ENCODE results near the gene PIK3R2.

PIK3R2 gene

DNA sequence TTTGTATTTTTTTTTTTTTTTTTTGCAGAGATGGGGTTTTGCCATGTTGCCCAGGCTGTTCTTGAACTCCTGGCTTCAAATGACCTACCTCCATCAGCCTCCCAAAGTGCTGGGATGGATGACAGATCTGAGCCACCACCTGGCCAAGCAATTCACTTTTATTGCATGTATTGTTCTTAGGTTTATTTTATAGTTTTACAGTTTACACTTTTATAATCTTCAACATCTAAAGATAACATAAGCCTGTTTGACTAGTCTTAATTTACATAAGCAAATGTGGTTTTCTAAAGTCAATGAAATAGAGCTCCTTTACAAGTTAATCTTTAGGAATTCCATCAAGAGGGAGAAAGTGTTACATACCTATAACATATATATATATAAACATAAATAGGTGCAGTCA lies 30.6 kb downstream of the PIK3R2 start:
- no peak overlapping the region for H2AFZ ChIP-seq (ENCODE audit: low read depth, low read length, severe bottlenecking)
- TF ChIP-seq, protein P1, sequence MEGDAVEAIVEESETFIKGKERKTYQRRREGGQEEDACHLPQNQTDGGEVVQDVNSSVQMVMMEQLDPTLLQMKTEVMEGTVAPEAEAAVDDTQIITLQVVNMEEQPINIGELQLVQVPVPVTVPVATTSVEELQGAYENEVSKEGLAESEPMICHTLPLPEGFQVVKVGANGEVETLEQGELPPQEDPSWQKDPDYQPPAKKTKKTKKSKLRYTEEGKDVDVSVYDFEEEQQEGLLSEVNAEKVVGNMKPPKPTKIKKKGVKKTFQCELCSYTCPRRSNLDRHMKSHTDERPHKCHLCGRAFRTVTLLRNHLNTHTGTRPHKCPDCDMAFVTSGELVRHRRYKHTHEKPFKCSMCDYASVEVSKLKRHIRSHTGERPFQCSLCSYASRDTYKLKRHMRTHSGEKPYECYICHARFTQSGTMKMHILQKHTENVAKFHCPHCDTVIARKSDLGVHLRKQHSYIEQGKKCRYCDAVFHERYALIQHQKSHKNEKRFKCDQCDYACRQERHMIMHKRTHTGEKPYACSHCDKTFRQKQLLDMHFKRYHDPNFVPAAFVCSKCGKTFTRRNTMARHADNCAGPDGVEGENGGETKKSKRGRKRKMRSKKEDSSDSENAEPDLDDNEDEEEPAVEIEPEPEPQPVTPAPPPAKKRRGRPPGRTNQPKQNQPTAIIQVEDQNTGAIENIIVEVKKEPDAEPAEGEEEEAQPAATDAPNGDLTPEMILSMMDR (IDR thresholded peaks at IDR 0.05; ENCODE audit: insufficient read depth, low read length, poor library complexity, severe bottlenecking), result no peak
- no peak for TF ChIP-seq EZH2phosphoT487 (conservative IDR thresholded peaks at IDR 0.05; ENCODE audit: low read length)
- H3K4me2 ChIP-seq (ENCODE audit: low read depth, low read length, poor library complexity, severe bottlenecking), result no peak overlapping the region
- no peaks in the 10 kb centered on the region for H3K9me2 ChIP-seq (replicated peaks; ENCODE audit: insufficient read depth, low read length)
- H3K27me3 ChIP-seq (ENCODE audit: low read length), result no peaks in the 10 kb centered on the region
- H3K27ac ChIP-seq (ENCODE audit: low read depth, low read length), result peak overlapping the region; percentile 35; the same call in 1 of the 2 replicates
- H3K9ac ChIP-seq (ENCODE audit: low read length), result no peak overlapping the region
- no peak overlapping the region for H3K4me3 ChIP-seq (ENCODE audit: insufficient read depth, low read length, poor library complexity, severe bottlenecking)
- peaks cover 80% of the 10 kb centered on the region for H3F3A ChIP-seq (ENCODE audit: insufficient read depth)
- no peaks in the 10 kb centered on the region for H3K36me3 ChIP-seq (ENCODE audit: low read length)
- H3K9me3 ChIP-seq (ENCODE audit: insufficient read depth, low read length), result no peaks in the 10 kb centered on the region
- no peaks in the 10 kb centered on the region for H4K20me1 ChIP-seq (ENCODE audit: low read depth, low read length)
- no peaks in the 10 kb centered on the region for H3K79me2 ChIP-seq (ENCODE audit: insufficient read depth, low read length)

DNA sequence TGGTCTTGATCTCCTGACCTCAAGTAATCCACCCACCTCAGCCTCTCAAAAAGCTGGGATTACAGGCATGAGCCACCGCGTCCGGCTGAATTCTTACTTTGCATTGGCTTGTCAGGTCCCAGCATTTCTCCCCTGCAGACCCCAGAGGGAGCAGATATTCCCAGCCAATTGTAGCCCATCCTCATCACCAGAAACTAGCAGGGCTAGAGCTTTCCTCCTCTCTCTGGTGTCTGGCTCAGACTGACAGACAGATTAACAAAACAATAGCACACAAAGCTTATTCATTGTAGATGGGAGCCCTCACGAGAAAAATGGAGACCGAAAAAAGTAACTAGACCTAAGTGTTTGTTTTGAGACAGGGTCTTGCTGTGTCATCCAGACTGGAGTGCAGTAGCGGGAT lies 32.6 kb downstream of the PIK3R2 start:
- TF ChIP-seq EZH2phosphoT487 (conservative IDR thresholded peaks at IDR 0.05; ENCODE audit: low read length), result no peak
- no peak overlapping the region for H3K4me2 ChIP-seq (ENCODE audit: low read depth, low read length, poor library complexity, severe bottlenecking)
- H3K4me3 ChIP-seq (ENCODE audit: insufficient read depth, low read length, poor library complexity, severe bottlenecking), result no peak overlapping the region
- H2AFZ ChIP-seq (ENCODE audit: low read depth, low read length, severe bottlenecking), result no peak overlapping the region
- H3K27ac ChIP-seq (ENCODE audit: low read depth, low read length), result peak overlapping the region; percentile 48
- H3F3A ChIP-seq (ENCODE audit: insufficient read depth), result peaks cover 75% of the 10 kb centered on the region
- no peaks in the 10 kb centered on the region for H4K20me1 ChIP-seq (ENCODE audit: low read depth, low read length)
- no peaks in the 10 kb centered on the region for H3K79me2 ChIP-seq (ENCODE audit: insufficient read depth, low read length)
- H3K36me3 ChIP-seq (ENCODE audit: low read length), result no peaks in the 10 kb centered on the region
- H3K9me2 ChIP-seq (replicated peaks; ENCODE audit: insufficient read depth, low read length), result no peaks in the 10 kb centered on the region
- no peaks in the 10 kb centered on the region for H3K9me3 ChIP-seq (ENCODE audit: insufficient read depth, low read length)
- H3K27me3 ChIP-seq (ENCODE audit: low read length), result no peaks in the 10 kb centered on the region
- no peak overlapping the region for H3K9ac ChIP-seq (ENCODE audit: low read length)

- Histone ChIP-seq H2AFZ (ENCODE audit: low read depth, low read length, severe bottlenecking) (no peak overlapping the region), H3K27me3 (ENCODE audit: low read length) (no peaks in the 10 kb centered on the region), H3K27ac (ENCODE audit: low read depth, low read length) (peak overlapping the region; percentile 41), H3F3A (ENCODE audit: insufficient read depth) (peaks cover 53% of the 10 kb centered on the region), H3K9ac (ENCODE audit: low read length) (no peak overlapping the region), H3K4me2 (ENCODE audit: low read depth, low read length, poor library complexity, severe bottlenecking) (no peak overlapping the region), H3K9me3 (ENCODE audit: insufficient read depth, low read length) (no peaks in the 10 kb centered on the region), H3K4me3 (ENCODE audit: insufficient read depth, low read length, poor library complexity, severe bottlenecking) (no peak overlapping the region), H3K79me2 (ENCODE audit: insufficient read depth, low read length) (peaks cover 10% of the 10 kb centered on the region), H3K9me2 (replicated peaks; ENCODE audit: insufficient read depth, low read length) (no peaks in the 10 kb centered on the region), H4K20me1 (ENCODE audit: low read depth, low read length) (no peaks in the 10 kb centered on the region; the same call in 1 of the 2 replicates), H3K36me3 (ENCODE audit: low read length) (no peaks in the 10 kb centered on the region)
- TF ChIP-seq EZH2phosphoT487 (conservative IDR thresholded peaks at IDR 0.05; ENCODE audit: low read length), result no peak
- TF ChIP-seq, protein P1 (IDR thresholded peaks at IDR 0.05; ENCODE audit: insufficient read depth, low read length, poor library complexity, severe bottlenecking), result no peak
These were observed 37.3 kb downstream of the PIK3R2 start for GRCh38 chr19:18190278-18190677.

- peak overlapping the region; percentile 12 for H2AFZ ChIP-seq (ENCODE audit: low read depth, low read length, severe bottlenecking)
- H3K27ac ChIP-seq (ENCODE audit: low read depth, low read length), result peak overlapping the region; percentile 79
- no peaks in the 10 kb centered on the region; the same call in 1 of the 2 replicates for H4K20me1 ChIP-seq (ENCODE audit: low read depth, low read length)
- H3K4me3 ChIP-seq (ENCODE audit: insufficient read depth, low read length, poor library complexity, severe bottlenecking), result peak overlapping the region; percentile 3
- peak overlapping the region; percentile 60 for H3K4me2 ChIP-seq (ENCODE audit: low read depth, low read length, poor library complexity, severe bottlenecking)
- H3K9me2 ChIP-seq (replicated peaks; ENCODE audit: insufficient read depth, low read length), result no peaks in the 10 kb centered on the region
- TF ChIP-seq, protein P1 (IDR thresholded peaks at IDR 0.05; ENCODE audit: insufficient read depth, low read length, poor library complexity, severe bottlenecking), result no peak
- no peak for TF ChIP-seq EZH2phosphoT487 (conservative IDR thresholded peaks at IDR 0.05; ENCODE audit: low read length)
- peak overlapping the region; percentile 39 for H3K9ac ChIP-seq (ENCODE audit: low read length)
- no peaks in the 10 kb centered on the region for H3K9me3 ChIP-seq (ENCODE audit: insufficient read depth, low read length)
- peaks cover 50% of the 10 kb centered on the region for H3F3A ChIP-seq (ENCODE audit: insufficient read depth)
- H3K79me2 ChIP-seq (ENCODE audit: insufficient read depth, low read length), result peaks cover 10% of the 10 kb centered on the region
- no peaks in the 10 kb centered on the region for H3K36me3 ChIP-seq (ENCODE audit: low read length)
- H3K27me3 ChIP-seq (ENCODE audit: low read length), result no peaks in the 10 kb centered on the region
These were observed 38.7 kb downstream of the PIK3R2 start for GRCh38 chr19:18191640-18192062.

Measured in SU-DHL-6 (cell line).